A549 (cell line): ENCODE measurements around the gene SLC22A14.

ENCODE experiments used
- CBX2 ChIP-seq: fragments of 200-600 bp; sonication (generic); IDR thresholded peaks from 2 replicates; pipeline ENCODE4 v1.6.1; 2016; ENCODE audit warnings: low read depth, mild to moderate bottlenecking, borderline replicate concordance
- CBX8 ChIP-seq: fragments of 200-600 bp; sonication (generic); IDR thresholded peaks from 2 replicates; pipeline ENCODE4 v1.6.1; 2016
- GATA3 ChIP-seq: IDR thresholded peaks from 2 replicates; pipeline ENCODE4 v1.6.1; 2012; ENCODE audit warnings: borderline replicate concordance
- HOXB13 ChIP-seq: fragments of 250-450 bp; sonication (Bioruptor Pico); IDR thresholded peaks from 2 replicates; pipeline ENCODE4 v1.5.0; 2020; ENCODE audit warnings: low read depth, mild to moderate bottlenecking, moderate library complexity
- MAZ ChIP-seq: fragments of 150-350 bp; IDR thresholded peaks from 2 replicates; pipeline ENCODE4 v1.6.1; 2014; ENCODE audit warnings: antibody characterized with exemption, low read depth, low read length, borderline replicate concordance
- POLR2A ChIP-seq: IDR thresholded peaks from 2 replicates; pipeline ENCODE4 v1.6.1; 2012; ENCODE audit warnings: mild to moderate bottlenecking, low read length
- POLR2AphosphoS2 ChIP-seq: conservative IDR thresholded peaks from 2 replicates; pipeline ENCODE4 v1.6.1; 2012; ENCODE audit warnings: low read length, improper control_type of control experiment, inconsistent platforms
- RAD21 ChIP-seq, 2 experiments: fragments of >200 bp in 1 of 2; sonication (Bioruptor Twin) in 1 of 2; formaldehyde crosslinking in 1 of 2; IDR thresholded peaks in 1 of 2; conservative IDR thresholded peaks in 1 of 2; 2 replicates in 1 of 2; 3 replicates in 1 of 2; pipeline ENCODE4 v1.6.1; 2012 to 2018; ENCODE audit warnings: inconsistent platforms in 1 of 2
- RCOR1 ChIP-seq: fragments of 150-350 bp; IDR thresholded peaks from 2 replicates; pipeline ENCODE4 v1.6.1; 2014; ENCODE audit warnings: antibody characterized with exemption, low read length, low read depth
- RFX5 ChIP-seq: fragments of 450-650 bp; IDR thresholded peaks from 2 replicates; pipeline ENCODE4 v1.7.1; 2014; ENCODE audit warnings: antibody characterized with exemption, mild to moderate bottlenecking, moderate library complexity
- TF ChIP-seq, protein P1 (sequence below): fragments of >200 bp; sonication (Bioruptor Twin); formaldehyde crosslinking; IDR thresholded peaks from 3 replicates; pipeline ENCODE4 v1.5.1; 2016
- TF ChIP-seq, protein P2 (sequence below): fragments of 150-350 bp; IDR thresholded peaks from 2 replicates; pipeline ENCODE4 v1.6.1; 2014; ENCODE audit warnings: low read depth, mild to moderate bottlenecking, low read length
- TF ChIP-seq, protein P3 (sequence below): fragments of 200-600 bp; sonication (generic); IDR thresholded peaks from 2 replicates; pipeline ENCODE4 v1.6.1; 2016; ENCODE audit warnings: antibody characterized with exemption, mild to moderate bottlenecking, moderate library complexity
- TF ChIP-seq, protein P4 (sequence below): fragments of 450-650 bp; IDR thresholded peaks from 2 replicates; pipeline ENCODE4 v1.6.1; 2014; ENCODE audit warnings: antibody characterized with exemption

DNA sequence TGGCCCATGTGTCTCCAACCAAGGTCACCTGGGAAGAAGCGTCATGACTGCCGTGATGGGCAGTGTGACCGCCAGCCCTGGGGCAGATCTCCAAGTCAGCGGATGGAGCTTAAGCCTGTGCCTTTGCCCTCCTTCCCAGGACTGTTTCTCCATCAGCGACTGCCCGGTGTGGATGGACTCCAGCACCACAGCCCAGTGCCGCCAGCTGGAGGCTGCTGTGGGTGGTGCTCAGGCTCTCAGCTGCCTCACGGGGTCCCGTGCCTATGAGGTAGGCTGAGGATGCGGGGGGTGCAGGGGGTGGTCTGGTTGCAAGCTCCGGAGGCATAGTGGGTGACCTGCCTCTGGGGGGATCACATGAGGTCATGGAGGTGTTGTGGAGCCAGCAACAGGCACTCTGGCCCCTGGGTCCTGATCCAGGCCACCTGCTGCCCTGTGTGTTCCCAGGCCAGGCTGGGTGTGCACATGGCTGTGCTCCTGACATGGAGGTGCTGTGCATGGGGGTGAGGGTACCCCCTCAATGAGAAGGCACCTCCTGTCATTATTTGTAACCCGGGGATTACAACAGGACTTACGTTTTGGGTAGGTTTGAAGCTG lies 83.5 kb downstream of the SLC22A14 start:
- TF ChIP-seq, protein P1, sequence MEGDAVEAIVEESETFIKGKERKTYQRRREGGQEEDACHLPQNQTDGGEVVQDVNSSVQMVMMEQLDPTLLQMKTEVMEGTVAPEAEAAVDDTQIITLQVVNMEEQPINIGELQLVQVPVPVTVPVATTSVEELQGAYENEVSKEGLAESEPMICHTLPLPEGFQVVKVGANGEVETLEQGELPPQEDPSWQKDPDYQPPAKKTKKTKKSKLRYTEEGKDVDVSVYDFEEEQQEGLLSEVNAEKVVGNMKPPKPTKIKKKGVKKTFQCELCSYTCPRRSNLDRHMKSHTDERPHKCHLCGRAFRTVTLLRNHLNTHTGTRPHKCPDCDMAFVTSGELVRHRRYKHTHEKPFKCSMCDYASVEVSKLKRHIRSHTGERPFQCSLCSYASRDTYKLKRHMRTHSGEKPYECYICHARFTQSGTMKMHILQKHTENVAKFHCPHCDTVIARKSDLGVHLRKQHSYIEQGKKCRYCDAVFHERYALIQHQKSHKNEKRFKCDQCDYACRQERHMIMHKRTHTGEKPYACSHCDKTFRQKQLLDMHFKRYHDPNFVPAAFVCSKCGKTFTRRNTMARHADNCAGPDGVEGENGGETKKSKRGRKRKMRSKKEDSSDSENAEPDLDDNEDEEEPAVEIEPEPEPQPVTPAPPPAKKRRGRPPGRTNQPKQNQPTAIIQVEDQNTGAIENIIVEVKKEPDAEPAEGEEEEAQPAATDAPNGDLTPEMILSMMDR = no peak
- TF ChIP-seq HOXB13 (CRISPR knock-in tag) (no peak), CBX8 (no peak), MAZ (no peak), RCOR1 (no peak), POLR2A (no peak), RAD21 (conservative IDR thresholded peaks at IDR 0.05 in 1 of 2, IDR thresholded peaks at IDR 0.05 in 1 of 2) (no peak), GATA3 (no peak), CBX2 (no peak), POLR2AphosphoS2 (no peak), RFX5 (no peak)
- TF ChIP-seq, protein P2, sequence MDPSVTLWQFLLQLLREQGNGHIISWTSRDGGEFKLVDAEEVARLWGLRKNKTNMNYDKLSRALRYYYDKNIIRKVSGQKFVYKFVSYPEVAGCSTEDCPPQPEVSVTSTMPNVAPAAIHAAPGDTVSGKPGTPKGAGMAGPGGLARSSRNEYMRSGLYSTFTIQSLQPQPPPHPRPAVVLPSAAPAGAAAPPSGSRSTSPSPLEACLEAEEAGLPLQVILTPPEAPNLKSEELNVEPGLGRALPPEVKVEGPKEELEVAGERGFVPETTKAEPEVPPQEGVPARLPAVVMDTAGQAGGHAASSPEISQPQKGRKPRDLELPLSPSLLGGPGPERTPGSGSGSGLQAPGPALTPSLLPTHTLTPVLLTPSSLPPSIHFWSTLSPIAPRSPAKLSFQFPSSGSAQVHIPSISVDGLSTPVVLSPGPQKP = no peak
- TF ChIP-seq, protein P3, sequence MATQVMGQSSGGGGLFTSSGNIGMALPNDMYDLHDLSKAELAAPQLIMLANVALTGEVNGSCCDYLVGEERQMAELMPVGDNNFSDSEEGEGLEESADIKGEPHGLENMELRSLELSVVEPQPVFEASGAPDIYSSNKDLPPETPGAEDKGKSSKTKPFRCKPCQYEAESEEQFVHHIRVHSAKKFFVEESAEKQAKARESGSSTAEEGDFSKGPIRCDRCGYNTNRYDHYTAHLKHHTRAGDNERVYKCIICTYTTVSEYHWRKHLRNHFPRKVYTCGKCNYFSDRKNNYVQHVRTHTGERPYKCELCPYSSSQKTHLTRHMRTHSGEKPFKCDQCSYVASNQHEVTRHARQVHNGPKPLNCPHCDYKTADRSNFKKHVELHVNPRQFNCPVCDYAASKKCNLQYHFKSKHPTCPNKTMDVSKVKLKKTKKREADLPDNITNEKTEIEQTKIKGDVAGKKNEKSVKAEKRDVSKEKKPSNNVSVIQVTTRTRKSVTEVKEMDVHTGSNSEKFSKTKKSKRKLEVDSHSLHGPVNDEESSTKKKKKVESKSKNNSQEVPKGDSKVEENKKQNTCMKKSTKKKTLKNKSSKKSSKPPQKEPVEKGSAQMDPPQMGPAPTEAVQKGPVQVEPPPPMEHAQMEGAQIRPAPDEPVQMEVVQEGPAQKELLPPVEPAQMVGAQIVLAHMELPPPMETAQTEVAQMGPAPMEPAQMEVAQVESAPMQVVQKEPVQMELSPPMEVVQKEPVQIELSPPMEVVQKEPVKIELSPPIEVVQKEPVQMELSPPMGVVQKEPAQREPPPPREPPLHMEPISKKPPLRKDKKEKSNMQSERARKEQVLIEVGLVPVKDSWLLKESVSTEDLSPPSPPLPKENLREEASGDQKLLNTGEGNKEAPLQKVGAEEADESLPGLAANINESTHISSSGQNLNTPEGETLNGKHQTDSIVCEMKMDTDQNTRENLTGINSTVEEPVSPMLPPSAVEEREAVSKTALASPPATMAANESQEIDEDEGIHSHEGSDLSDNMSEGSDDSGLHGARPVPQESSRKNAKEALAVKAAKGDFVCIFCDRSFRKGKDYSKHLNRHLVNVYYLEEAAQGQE = no peak
- TF ChIP-seq, protein P4, sequence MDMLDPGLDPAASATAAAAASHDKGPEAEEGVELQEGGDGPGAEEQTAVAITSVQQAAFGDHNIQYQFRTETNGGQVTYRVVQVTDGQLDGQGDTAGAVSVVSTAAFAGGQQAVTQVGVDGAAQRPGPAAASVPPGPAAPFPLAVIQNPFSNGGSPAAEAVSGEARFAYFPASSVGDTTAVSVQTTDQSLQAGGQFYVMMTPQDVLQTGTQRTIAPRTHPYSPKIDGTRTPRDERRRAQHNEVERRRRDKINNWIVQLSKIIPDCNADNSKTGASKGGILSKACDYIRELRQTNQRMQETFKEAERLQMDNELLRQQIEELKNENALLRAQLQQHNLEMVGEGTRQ = no peak
